Fibroblast of mammary gland (primary cell): ENCODE results near the gene TSPAN13.

ENCODE experiments used
- DNase-seq: peaks from one replicate; pipeline ENCODE4 v3.0.0-alpha.2; 2010; ENCODE audit warnings: low read depth
- H3K4me3 ChIP-seq: 2 replicates; pipeline ENCODE4 v1.5.1; 2011; ENCODE audit warnings: low read depth, mild to moderate bottlenecking, low read length, moderate library complexity; ENCODE audit not compliant: control insufficient read depth
- TF ChIP-seq, protein P1 (sequence below): conservative IDR thresholded peaks from 2 replicates; pipeline ENCODE4 v1.5.1; 2011; ENCODE audit warnings: low read depth, low read length, inconsistent platforms; ENCODE audit not compliant: control insufficient read depth, insufficient read depth

Gene TSPAN13

DNA sequence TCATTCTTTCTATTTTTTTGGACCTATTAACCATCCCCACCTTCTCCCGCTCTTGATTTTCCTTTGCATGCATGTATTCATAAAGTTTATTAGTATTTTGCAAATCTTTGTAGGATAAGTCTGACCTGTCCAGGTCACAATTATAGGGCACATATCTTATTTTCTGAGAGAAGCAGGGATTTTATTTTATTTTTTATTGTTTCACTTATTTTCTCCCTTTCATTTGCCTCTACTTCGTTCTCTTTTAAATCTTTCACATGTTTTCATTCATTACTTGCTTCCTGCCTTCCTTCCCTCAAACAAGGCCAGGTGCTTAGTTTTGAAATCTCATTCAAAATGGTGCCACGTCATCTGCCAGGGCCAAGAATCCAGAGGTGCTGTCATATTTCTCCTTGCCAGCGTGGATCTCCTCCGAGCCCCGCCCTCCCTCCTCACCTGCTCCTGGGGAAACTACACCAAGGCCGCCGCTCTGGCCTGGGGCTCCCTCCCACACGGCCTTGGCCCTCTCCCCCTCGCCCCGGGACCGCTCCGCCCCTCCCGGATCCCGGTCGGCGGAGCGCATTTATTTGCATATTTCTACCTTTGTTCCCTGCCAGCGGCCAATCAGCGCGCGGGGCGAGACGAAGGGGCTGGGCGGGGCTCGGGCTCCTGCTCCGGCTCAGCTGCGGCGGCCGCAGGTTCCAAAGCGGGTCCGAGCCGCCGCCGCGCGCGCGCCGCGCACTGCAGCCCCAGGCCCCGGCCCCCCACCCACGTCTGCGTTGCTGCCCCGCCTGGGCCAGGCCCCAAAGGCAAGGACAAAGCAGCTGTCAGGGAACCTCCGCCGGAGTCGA lies at the start of gene TSPAN13:
Gene TSPAN13, plus strand, starts transcription at position 654 of the 830 bp plus-strand sequence. CDS start 213 bp downstream, outside the sequence.
- H3K4me3 ChIP-seq = peak within 1 kb of the TSS; percentile 67
- DNase-seq = no peak
- TF ChIP-seq, protein P1, sequence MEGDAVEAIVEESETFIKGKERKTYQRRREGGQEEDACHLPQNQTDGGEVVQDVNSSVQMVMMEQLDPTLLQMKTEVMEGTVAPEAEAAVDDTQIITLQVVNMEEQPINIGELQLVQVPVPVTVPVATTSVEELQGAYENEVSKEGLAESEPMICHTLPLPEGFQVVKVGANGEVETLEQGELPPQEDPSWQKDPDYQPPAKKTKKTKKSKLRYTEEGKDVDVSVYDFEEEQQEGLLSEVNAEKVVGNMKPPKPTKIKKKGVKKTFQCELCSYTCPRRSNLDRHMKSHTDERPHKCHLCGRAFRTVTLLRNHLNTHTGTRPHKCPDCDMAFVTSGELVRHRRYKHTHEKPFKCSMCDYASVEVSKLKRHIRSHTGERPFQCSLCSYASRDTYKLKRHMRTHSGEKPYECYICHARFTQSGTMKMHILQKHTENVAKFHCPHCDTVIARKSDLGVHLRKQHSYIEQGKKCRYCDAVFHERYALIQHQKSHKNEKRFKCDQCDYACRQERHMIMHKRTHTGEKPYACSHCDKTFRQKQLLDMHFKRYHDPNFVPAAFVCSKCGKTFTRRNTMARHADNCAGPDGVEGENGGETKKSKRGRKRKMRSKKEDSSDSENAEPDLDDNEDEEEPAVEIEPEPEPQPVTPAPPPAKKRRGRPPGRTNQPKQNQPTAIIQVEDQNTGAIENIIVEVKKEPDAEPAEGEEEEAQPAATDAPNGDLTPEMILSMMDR = no peak

DNA sequence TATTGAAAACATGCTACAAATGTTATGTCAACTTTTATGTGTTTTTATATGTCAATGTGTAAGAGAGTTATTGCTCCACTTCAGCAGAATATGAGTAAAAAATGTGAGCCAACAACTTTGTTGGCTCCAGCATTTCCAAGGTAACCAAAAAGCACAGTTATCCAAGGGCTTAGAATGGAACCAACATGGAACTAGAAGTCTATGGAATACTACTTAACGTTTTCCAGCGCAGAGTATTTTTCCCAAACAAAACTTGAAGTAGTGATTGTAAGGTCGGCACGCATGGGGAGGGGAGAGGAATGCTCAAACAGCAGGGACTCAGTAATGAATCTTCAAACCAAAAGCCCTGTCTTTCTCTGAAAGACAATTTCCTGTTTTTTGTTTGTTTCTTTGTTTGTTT lies 45.0 kb upstream of the TSPAN13 start:
- TF ChIP-seq, protein P1 = no peak

DNA sequence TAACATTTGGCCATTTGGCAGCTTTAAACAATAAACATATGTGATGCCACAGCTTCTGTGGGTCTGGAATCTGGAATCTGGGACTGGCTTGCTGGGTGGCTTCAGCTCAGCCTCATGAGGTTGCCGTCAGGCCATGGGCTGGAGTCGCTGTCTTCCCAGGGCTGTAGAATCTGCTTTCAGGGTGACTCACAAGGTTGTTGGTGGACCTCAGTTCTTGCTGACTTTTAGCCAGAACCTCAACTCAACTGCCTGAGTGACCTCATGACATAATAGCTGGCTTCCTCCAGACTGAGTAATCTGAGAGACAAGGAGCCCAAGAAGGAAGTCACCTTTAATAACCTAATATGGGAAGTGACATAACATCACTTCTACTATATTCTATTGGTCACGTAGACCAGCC lies 44.6 kb upstream of the TSPAN13 start:
- TF ChIP-seq, protein P1 = no peak
- no peak overlapping the region for H3K4me3 ChIP-seq
- DNase-seq = peak; percentile 98

More for the DNA sequence above, 45.0 kb upstream of the TSPAN13 start:
- H3K4me3 ChIP-seq = no peak overlapping the region
- DNase-seq = peak; percentile 46

DNA sequence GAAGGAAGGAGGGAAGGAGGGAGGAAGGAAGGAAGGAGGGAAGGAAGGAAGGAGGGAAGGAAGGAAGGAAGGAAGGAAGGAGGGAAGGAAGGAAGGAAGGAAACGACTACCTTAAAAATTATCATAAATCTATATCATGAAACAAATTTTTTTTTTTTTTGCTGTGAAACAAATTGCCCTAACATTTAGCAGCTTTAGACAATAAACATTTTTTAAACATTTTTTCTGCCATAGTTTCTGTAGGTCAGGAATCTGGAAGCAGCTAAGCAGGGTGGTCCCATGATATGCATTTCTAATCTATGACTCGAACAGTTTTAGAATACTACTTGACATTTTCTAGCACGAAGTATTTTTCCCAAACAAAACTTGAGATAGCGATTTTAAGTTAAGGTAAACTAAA lies 42.9 kb upstream of the TSPAN13 start:
- H3K4me3 ChIP-seq = no peak overlapping the region
- TF ChIP-seq, protein P1 = no peak
- DNase-seq = no peak

DNA sequence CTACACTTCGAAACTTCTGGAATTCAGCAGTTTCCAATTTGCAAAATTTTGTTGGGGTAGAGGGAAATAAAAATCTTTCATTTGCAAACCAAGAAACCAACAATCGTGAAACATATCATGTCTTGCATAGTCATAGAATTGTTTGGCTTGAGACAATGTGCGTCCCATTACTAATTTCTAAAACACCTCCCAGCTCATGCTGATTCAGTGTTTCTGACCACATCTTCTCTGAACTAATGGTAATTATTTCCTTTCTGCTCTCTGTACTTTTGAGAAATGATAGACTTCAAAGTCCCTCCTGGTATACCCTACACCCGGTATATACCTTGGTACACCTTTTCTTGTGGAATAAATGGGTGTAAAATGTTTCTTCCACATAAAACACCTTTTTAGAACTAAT lies 41.8 kb upstream of the TSPAN13 start:
- H3K4me3 ChIP-seq = no peak overlapping the region
- TF ChIP-seq, protein P1 = no peak
- peak; percentile 73 for DNase-seq

DNA sequence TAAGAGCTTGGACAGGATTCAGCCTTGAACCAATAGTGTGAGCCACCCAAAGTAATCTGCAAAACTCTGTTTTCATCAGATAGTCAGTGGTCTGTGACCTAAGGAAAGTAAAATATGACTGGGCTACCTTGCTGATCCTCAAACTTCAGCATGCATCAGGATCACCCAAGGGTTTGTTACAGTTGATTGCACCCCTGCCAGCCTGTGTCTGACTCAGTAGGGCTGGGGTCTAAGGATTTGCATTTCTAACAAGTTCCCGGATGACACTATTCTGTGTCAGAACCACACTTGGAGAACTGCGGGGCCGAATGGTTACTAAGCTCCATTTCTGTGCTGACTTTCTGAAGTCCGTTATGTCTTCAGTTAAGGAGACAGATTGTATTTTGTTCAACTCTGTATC lies 40.6 kb upstream of the TSPAN13 start:
- no peak overlapping the region for H3K4me3 ChIP-seq
- peak; percentile 79 for DNase-seq
- TF ChIP-seq, protein P1 = no peak

DNA sequence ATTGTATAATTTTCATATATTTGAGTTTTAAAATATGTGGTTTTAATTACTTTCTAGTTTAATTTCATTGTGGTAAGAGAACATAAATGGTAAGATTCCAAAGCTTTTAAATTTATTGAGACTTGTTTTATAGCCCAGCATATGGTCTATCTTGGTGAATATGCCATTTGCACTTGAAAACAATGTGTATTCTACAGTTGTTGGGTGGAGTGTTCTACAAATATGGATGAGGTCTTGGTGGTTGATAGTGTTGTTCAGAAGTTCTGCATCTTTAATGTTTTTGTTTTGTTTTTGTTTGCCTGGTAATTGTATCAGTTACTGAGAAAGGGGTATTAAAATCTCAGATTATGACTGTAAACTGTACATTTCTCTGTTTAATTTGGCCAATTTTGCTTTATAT lies 37.6 kb upstream of the TSPAN13 start:
- no peak for DNase-seq
- no peak overlapping the region for H3K4me3 ChIP-seq
- TF ChIP-seq, protein P1 = no peak
